ENCODE measurements around the gene CD3G.

The CD3G gene

GRCh38 chr11:118313242-118313641 is 30.9 kb upstream of the CD3G start:
- no peak for TF ChIP-seq CTCF (IDR thresholded peaks at IDR 0.05; ENCODE audit: insufficient read depth, missing control alignments)
- FAIRE-seq (no peak), DNase-seq (ENCODE audit: insufficient read length, low spot score) (no peak)

GRCh38 chr11:118314988-118315411 is 29.1 kb upstream of the CD3G start:
- no peak for FAIRE-seq
- no peak for TF ChIP-seq CTCF (IDR thresholded peaks at IDR 0.05; ENCODE audit: insufficient read depth, missing control alignments)

GRCh38 chr11:118318124-118318523 is 26.0 kb upstream of the CD3G start:
- FAIRE-seq (no peak), DNase-seq (ENCODE audit: insufficient read length, low spot score) (no peak)
- no peak for TF ChIP-seq CTCF (IDR thresholded peaks at IDR 0.05; ENCODE audit: insufficient read depth, missing control alignments)

More at GRCh38 chr11:118314988-118315411, 29.1 kb upstream of the CD3G start:
- no peak for DNase-seq (ENCODE audit: insufficient read length, low spot score)

GRCh38 chr11:118318581-118319336 is 25.4 kb upstream of the CD3G start:
- DNase-seq (ENCODE audit: insufficient read length, low spot score) (no peak), FAIRE-seq (no peak)
- no peak for TF ChIP-seq CTCF (IDR thresholded peaks at IDR 0.05; ENCODE audit: insufficient read depth, missing control alignments)

GRCh38 chr11:118319337-118319707 is 24.8 kb upstream of the CD3G start:
- TF ChIP-seq CTCF (IDR thresholded peaks at IDR 0.05; ENCODE audit: insufficient read depth, missing control alignments) = no peak
- no peak for DNase-seq (ENCODE audit: insufficient read length, low spot score)
- no peak for FAIRE-seq

- DNase-seq (ENCODE audit: insufficient read length, low spot score) (no peak), FAIRE-seq (no peak)
- no peak for TF ChIP-seq CTCF (IDR thresholded peaks at IDR 0.05; ENCODE audit: insufficient read depth, missing control alignments)
These were observed 23.6 kb upstream of the CD3G start for GRCh38 chr11:118320515-118320914.

- no peak for TF ChIP-seq CTCF (IDR thresholded peaks at IDR 0.05; ENCODE audit: insufficient read depth, missing control alignments)
- FAIRE-seq (no peak), DNase-seq (ENCODE audit: insufficient read length, low spot score) (no peak)
These were observed 22.6 kb upstream of the CD3G start for GRCh38 chr11:118321386-118322082.

All from D721Med (cell line).